Measurements from ENCODE around the gene C12orf75.

GRCh38 chr12:105409801-105410471 lies 79.4 kb downstream of the C12orf75 start:
- peak; percentile 23; the same call in 1 of the 2 replicates for TF ChIP-seq POLR2AphosphoS5 (IDR thresholded peaks at IDR 0.05; ENCODE audit: low read depth, low read length)
- peak in 1 of 2 experiments; percentile 66; a peak in 1 of 4 replicates for TF ChIP-seq REST (IDR thresholded peaks at IDR 0.05; ENCODE audit: insufficient read depth in 1 of 2, low read depth in 2 of 2, low read length in 2 of 2)

Measured in PFSK-1 (cell line).